ENCODE measurements around the gene LGALS3BP.

Gene LGALS3BP

GRCh38 chr17:78946631-78947030 is 33.1 kb downstream of the LGALS3BP start:
- TF ChIP-seq CTCF (IDR thresholded peaks at IDR 0.05) = no peak

- no peak for TF ChIP-seq CTCF (IDR thresholded peaks at IDR 0.05)
Observed at GRCh38 chr17:78946131-78946530, 33.6 kb downstream of the LGALS3BP start.

GRCh38 chr17:78944956-78945355 is 34.8 kb downstream of the LGALS3BP start:
- no peak for TF ChIP-seq CTCF (IDR thresholded peaks at IDR 0.05)

GRCh38 chr17:78944026-78944425 is 35.7 kb downstream of the LGALS3BP start:
- no peak for TF ChIP-seq CTCF (IDR thresholded peaks at IDR 0.05)

GRCh38 chr17:78940708-78941107 is 39.0 kb downstream of the LGALS3BP start:
- TF ChIP-seq CTCF (IDR thresholded peaks at IDR 0.05) = no peak

GRCh38 chr17:78940258-78940657 is 39.5 kb downstream of the LGALS3BP start:
- TF ChIP-seq CTCF (IDR thresholded peaks at IDR 0.05) = no peak

- TF ChIP-seq CTCF (IDR thresholded peaks at IDR 0.05) = no peak
Observed at GRCh38 chr17:78939615-78940014, 40.1 kb downstream of the LGALS3BP start.

- no peak for TF ChIP-seq CTCF (IDR thresholded peaks at IDR 0.05)
Observed at GRCh38 chr17:78937561-78937960, 42.2 kb downstream of the LGALS3BP start.
